Body of pancreas (tissue), 4 donors: ENCODE results near the gene SDR39U1. TPM values are rescaled to one million over a fixed set of nuclear protein-coding genes. Genes with fewer than 3 reads are reported as not detected.

ENCODE experiments used
- ATAC-seq: fragments of 150-250 bp; one replicate; pipeline ENCODE4 v1.9.1; 2016
- DNase-seq, 4 donors: peaks; one replicate each; pipeline ENCODE4 v3.0.0-alpha.2; 2019
- H3K27ac ChIP-seq, 4 donors: fragments of 200-600 bp; sonication (generic); 1 replicate in 3 of 4; 2 replicates in 1 of 4; pipeline versions ENCODE4 v1.5.1 to v1.6.1; 2016 to 2019; ENCODE audit warnings: mild to moderate bottlenecking in 1 of 4, mixed read lengths in 1 of 4, moderate library complexity in 1 of 4
- H3K27me3 ChIP-seq, 2 donors: fragments of 200-600 bp; sonication (generic); one replicate each; pipeline ENCODE4 v1.6.0; 2016; ENCODE audit warnings: mild to moderate bottlenecking in 1 of 2
- H3K36me3 ChIP-seq, 2 donors: fragments of 200-600 bp; sonication (generic); replicated peaks in 1 of 2; 2 replicates each; pipeline ENCODE4 v1.5.1; 2016; ENCODE audit warnings: low read depth in 2 of 2; ENCODE audit not compliant: insufficient read depth in 1 of 2
- H3K4me1 ChIP-seq: fragments of 200-600 bp; sonication (generic); one replicate; pipeline ENCODE4 v1.6.0; 2016
- H3K4me3 ChIP-seq, 2 donors: fragments of 200-600 bp; sonication (generic); 1 replicate in 1 of 2; 2 replicates in 1 of 2; pipeline ENCODE4 v1.5.1; 2016 to 2019
- H3K9me3 ChIP-seq, 3 donors: fragments of 200-600 bp; sonication (generic); 1 replicate in 2 of 3; 2 replicates in 1 of 3; pipeline ENCODE4 v1.5.1; 2016
- POLR2A ChIP-seq, 3 donors: fragments of 450-650 bp; IDR thresholded peaks; one replicate each; pipeline ENCODE4 v1.6.1; 2016; ENCODE audit warnings: antibody characterized with exemption in 3 of 3, mild to moderate bottlenecking in 2 of 3
- WGBS, 2 donors: methylation state at CpG; one replicate each; pipeline ENCODE4 v1.1.5; 2017; 5-methylcytosine and 5-hydroxymethylcytosine counted together
- intact Hi-C: fragments of 100-400 bp; cut with DNase I; formaldehyde crosslinking; loops from one replicate; pipeline ENCODE4 v1.15.1; 2023
- total RNA-seq, 2 donors: library from RNA; depleted of rRNA; stranded (reverse); fragments of >200 nt; gene quantifications; one replicate each; pipeline ENCODE4 v1.1.0, GENCODE V29; 2016
- TF ChIP-seq, protein P1 (sequence below), 7 experiments: fragments of 450-650 bp in 4 of 7; fragments of 200-600 bp in 3 of 7; sonication (generic) in 3 of 7; IDR thresholded peaks; one replicate each; pipeline ENCODE4 v1.5.1; 2016 to 2019; ENCODE audit warnings: antibody characterized with exemption in 7 of 7

Gene SDR39U1
- total RNA-seq, 2 donors from 2014 or later: 34.8 to 63.6 TPM

DNA sequence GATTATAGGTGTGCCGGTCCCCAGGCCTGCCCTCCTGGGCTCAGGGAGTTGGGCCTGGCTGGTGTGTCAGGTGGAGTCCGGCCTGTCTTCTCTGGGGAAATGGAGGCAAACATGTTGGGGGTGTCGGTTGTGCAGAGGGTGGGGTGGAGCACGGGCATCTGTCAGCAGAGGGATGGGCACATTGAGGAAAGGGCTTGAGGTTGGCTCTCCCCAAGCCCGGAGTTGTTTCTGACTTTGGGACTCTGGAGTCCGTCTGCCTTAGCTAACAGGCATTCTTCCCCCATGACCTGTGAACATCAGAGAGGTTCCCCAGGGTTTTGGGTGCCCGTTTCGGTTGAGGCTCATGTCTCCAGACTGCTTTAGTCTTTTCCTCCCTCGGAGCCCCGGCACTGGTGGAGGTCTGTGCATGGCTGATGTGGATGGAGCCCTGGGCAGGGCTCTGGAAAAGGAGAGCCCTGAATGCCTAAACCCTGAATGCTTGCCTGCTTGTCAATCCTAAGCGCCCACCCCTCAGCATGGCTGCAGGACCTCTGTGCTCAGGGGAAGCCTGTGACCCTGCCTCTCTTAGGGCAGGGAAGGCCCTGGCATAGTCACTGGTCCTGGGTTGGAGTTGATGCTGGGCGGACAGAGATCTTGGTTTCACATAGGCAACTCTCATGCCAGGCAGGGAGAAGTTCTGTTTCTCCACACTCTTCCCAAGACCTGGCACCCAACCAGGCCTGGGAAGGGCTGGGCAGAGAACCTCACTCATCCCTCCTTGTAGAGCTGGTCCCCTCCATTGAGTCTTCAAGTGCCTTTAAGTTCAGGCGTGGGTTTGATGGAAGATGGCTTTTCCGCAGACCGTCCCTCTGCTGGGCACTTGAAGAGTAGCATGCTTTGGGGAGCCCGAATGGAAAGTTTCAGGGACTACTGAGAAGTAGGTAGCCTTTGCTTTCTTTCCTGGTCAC is 30.9 kb downstream of the SDR39U1 start:
- ATAC-seq (peak; percentile 78), DNase-seq (peak in 2 of 4 donors; percentile 42 to 56)
- H3K9me3 ChIP-seq: no peaks in the 10 kb centered on the region
- 56 to 64% methylated on average over 9 to 16 of the region's 16 CpGs for WGBS, 2 donors
- TF ChIP-seq POLR2A (IDR thresholded peaks at IDR 0.05): no peak
- TF ChIP-seq, protein P1, sequence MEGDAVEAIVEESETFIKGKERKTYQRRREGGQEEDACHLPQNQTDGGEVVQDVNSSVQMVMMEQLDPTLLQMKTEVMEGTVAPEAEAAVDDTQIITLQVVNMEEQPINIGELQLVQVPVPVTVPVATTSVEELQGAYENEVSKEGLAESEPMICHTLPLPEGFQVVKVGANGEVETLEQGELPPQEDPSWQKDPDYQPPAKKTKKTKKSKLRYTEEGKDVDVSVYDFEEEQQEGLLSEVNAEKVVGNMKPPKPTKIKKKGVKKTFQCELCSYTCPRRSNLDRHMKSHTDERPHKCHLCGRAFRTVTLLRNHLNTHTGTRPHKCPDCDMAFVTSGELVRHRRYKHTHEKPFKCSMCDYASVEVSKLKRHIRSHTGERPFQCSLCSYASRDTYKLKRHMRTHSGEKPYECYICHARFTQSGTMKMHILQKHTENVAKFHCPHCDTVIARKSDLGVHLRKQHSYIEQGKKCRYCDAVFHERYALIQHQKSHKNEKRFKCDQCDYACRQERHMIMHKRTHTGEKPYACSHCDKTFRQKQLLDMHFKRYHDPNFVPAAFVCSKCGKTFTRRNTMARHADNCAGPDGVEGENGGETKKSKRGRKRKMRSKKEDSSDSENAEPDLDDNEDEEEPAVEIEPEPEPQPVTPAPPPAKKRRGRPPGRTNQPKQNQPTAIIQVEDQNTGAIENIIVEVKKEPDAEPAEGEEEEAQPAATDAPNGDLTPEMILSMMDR (IDR thresholded peaks at IDR 0.05): peak; percentile 22 to 74 (median 62)
- H3K4me1 ChIP-seq: no peaks in the 10 kb centered on the region
- no peaks in the 10 kb centered on the region for H3K36me3 ChIP-seq
- no peaks in the 10 kb centered on the region for H3K27me3 ChIP-seq
- H3K4me3 ChIP-seq: no peak overlapping the region
- intact Hi-C loops: loop anchor here (5.0 kb wide), 1 partner anchor 39 kb away; no protein-coding TSS in a partner anchor
- H3K27ac ChIP-seq: no peak overlapping the region

DNA sequence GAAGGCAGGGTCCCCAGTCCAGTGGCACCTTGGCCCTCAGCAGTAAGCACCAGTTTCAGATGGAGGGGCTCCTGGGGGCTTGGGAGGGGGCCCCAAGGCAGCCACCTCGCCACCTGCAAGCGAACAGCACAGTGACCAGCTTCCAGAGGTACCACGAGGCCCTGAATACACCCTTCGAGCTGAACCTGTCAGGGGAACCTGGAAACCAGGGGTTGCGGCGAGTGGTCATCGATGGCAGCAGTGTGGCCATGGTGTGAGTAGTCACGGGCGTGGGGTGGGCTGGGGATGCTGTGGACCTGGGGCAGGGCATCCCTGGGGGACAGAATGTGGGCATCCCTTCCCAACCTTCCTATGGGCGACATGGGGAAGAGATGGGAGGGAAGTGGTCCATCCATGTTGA is 32.6 kb downstream of the SDR39U1 start:
- intact Hi-C loops: loop anchor here (5.0 kb wide), 1 partner anchor 38 kb away; no protein-coding TSS in a partner anchor
- H3K9me3 ChIP-seq: no peaks in the 10 kb centered on the region
- DNase-seq (no peak), ATAC-seq (no peak)
- H3K36me3 ChIP-seq: no peaks in the 10 kb centered on the region
- TF ChIP-seq, protein P1 (IDR thresholded peaks at IDR 0.05): no peak
- TF ChIP-seq POLR2A (IDR thresholded peaks at IDR 0.05): no peak
- H3K27me3 ChIP-seq: no peaks in the 10 kb centered on the region
- H3K27ac ChIP-seq: no peak overlapping the region
- 89 to 97% methylated on average over 6 to 10 of the region's 10 CpGs for WGBS, 2 donors
- H3K4me1 ChIP-seq: no peaks in the 10 kb centered on the region
- H3K4me3 ChIP-seq: no peak overlapping the region

DNA sequence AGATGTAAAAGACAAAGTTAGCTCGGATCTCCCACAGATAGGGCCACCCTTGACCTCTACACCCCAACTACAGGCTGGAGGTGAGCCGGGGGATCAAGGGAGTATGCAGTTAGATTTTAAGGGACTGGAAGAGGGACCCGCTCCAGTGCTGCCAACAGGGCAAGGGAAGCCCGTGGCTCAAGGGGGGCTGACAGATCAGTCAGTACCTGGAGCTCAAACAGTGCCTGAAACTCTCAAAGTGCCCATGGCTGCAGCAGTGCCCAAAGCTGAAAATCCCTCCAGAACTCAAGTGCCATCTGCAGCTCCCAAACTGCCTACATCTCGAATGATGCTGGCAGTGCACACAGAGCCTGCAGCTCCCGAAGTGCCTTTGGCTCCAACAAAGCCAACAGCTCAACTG is 33.4 kb downstream of the SDR39U1 start:
- H3K9me3 ChIP-seq: no peaks in the 10 kb centered on the region
- H3K27ac ChIP-seq: no peak overlapping the region
- no peak for TF ChIP-seq POLR2A (IDR thresholded peaks at IDR 0.05)
- TF ChIP-seq, protein P1 (IDR thresholded peaks at IDR 0.05): no peak
- H3K4me3 ChIP-seq: no peak overlapping the region
- H3K27me3 ChIP-seq: no peaks in the 10 kb centered on the region
- H3K4me1 ChIP-seq: no peaks in the 10 kb centered on the region
- intact Hi-C loops: no loop called here
- no peaks in the 10 kb centered on the region for H3K36me3 ChIP-seq
- DNase-seq (no peak), ATAC-seq (no peak)
- 88 to 100% methylated on average over 2 to 6 of the region's 6 CpGs for WGBS, 2 donors

DNA sequence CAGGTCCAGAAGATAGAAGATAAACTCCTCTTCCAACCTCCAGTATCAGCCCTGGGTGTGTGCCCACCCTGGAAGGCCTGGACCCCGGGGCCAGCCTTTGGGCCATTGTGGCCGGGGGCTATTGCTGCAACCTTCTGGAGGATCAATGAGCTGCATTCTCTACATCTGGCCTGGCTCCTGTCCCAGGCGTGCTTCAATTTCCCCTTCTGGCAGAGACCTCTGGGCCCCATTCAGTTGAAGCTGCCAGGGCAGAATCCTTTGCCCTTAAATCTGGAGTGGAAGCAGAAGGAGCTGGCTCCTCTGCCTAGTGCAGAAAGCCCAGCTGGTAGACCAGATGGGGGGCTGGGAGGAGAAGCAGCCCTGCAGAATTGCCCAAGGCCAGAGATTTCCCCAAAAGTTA is 33.8 kb downstream of the SDR39U1 start:
- intact Hi-C loops: no loop called here
- no peak for DNase-seq
- WGBS, 2 donors: 75 to 84% methylated on average over 2 to 3 of the region's 3 CpGs

DNA sequence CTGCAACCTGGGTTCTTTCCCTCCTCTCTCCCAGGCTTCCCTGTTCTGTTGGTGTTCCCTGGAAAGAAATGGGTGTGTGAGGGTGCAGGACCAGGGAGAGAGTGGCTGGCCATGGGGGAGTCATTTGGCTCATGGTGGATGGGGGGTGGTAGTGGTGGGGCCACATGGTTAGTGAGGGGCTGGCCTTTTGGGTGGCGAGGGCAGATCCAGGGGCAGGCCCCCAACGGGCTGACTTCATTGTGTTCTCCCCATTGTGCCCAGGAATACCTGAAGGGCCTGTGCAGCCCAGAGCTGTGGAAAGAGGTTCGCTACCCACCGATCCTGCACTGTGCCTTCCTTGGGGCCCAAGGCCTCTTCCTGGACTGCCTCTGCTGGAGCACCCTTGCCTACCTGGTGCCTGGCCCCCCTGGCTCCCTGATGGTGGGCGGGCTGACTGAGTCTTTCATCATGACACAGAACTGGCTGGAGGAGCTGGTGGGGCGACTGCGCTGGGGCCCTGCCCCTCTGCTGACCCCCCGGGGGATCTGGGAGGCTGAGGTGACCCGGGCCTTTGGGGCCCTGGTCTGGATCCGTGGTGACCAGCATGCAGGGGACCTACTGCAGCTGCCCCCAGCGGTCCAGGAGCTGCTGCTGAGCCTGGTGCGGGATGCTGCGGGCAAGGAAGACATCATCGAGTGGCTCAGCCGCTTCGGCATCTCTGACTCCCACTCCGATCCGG is 34.8 kb downstream of the SDR39U1 start:
- intact Hi-C loops: no loop called here
- Histone ChIP-seq H3K27me3 (no peaks in the 10 kb centered on the region), H3K4me3 (no peak overlapping the region), H3K9me3 (no peaks in the 10 kb centered on the region), H3K36me3 (no peaks in the 10 kb centered on the region), H3K4me1 (peaks cover 11% of the 10 kb centered on the region), H3K27ac (no peak overlapping the region)
- WGBS, 2 donors: 86 to 89% methylated on average over 3 to 18 of the region's 18 CpGs
- ATAC-seq (no peak), DNase-seq (no peak)
- TF ChIP-seq, protein P1 (IDR thresholded peaks at IDR 0.05): no peak
- TF ChIP-seq POLR2A (IDR thresholded peaks at IDR 0.05): no peak

More for the DNA sequence above, 33.8 kb downstream of the SDR39U1 start:
- TF ChIP-seq POLR2A (IDR thresholded peaks at IDR 0.05): no peak
- no peak overlapping the region for H3K27ac ChIP-seq
- no peaks in the 10 kb centered on the region for H3K36me3 ChIP-seq
- ATAC-seq: no peak
- H3K9me3 ChIP-seq: no peaks in the 10 kb centered on the region
- H3K27me3 ChIP-seq: no peaks in the 10 kb centered on the region
- H3K4me1 ChIP-seq: peaks cover 1% of the 10 kb centered on the region
- no peak overlapping the region for H3K4me3 ChIP-seq
